Measurements from ENCODE around the gene DDX1. TPM values are rescaled to one million over a fixed set of nuclear protein-coding genes. Genes with fewer than 3 reads are reported as not detected.

DDX1 gene
- total RNA-seq, 1 donor from 2014 or later: 81.3 TPM

DNA sequence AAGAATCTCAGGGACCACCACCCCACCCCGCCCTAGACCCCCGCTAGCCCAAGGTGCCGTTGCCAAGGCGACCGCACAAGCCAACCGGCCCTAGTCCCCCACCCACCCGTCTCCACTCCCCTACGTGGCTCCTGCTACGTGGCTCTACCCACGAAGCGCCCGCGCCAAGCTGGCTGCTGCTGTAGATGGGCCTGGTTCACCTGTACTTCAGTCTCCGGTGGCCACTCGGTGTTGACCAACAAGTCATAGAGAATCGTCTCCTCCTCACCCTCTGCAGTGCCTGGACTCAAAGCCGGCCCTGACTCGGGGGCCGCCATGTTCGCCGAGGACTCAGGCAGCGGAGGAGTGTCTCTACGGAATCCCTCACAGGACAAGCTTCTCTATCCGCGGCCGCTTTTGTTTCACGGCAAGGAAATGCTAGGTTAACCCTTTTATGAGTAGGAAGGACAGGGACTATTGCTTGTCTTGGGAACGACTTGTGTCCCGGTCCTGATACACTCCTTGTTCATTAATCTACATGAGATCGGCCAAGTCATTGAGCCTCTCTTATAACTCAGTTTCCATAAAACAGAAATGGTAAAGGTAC is 30.6 kb upstream of the DDX1 start, which contains the start of gene NBAS:
NBAS (minus strand) TSS at position 347 of the 586 bp plus-strand sequence; CDS start at position 317, 30 bp downstream.
- DNase-seq (ENCODE audit: low read depth) (peak; percentile 78), FAIRE-seq (no peak)
- H3K27me3 ChIP-seq (ENCODE audit: control insufficient read depth, insufficient read depth, low read length): no peaks in the 10 kb centered on the region
- H3K4me3 ChIP-seq (ENCODE audit: low read depth, low read length): peak within 1 kb of the TSS; percentile 75
- TF ChIP-seq, protein P1, sequence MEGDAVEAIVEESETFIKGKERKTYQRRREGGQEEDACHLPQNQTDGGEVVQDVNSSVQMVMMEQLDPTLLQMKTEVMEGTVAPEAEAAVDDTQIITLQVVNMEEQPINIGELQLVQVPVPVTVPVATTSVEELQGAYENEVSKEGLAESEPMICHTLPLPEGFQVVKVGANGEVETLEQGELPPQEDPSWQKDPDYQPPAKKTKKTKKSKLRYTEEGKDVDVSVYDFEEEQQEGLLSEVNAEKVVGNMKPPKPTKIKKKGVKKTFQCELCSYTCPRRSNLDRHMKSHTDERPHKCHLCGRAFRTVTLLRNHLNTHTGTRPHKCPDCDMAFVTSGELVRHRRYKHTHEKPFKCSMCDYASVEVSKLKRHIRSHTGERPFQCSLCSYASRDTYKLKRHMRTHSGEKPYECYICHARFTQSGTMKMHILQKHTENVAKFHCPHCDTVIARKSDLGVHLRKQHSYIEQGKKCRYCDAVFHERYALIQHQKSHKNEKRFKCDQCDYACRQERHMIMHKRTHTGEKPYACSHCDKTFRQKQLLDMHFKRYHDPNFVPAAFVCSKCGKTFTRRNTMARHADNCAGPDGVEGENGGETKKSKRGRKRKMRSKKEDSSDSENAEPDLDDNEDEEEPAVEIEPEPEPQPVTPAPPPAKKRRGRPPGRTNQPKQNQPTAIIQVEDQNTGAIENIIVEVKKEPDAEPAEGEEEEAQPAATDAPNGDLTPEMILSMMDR (IDR thresholded peaks at IDR 0.05; ENCODE audit: insufficient read depth, low read length, severe bottlenecking): no peak
- no peaks in the 10 kb centered on the region for H3K36me3 ChIP-seq (ENCODE audit: control insufficient read depth, insufficient read depth, low read length)

DNA sequence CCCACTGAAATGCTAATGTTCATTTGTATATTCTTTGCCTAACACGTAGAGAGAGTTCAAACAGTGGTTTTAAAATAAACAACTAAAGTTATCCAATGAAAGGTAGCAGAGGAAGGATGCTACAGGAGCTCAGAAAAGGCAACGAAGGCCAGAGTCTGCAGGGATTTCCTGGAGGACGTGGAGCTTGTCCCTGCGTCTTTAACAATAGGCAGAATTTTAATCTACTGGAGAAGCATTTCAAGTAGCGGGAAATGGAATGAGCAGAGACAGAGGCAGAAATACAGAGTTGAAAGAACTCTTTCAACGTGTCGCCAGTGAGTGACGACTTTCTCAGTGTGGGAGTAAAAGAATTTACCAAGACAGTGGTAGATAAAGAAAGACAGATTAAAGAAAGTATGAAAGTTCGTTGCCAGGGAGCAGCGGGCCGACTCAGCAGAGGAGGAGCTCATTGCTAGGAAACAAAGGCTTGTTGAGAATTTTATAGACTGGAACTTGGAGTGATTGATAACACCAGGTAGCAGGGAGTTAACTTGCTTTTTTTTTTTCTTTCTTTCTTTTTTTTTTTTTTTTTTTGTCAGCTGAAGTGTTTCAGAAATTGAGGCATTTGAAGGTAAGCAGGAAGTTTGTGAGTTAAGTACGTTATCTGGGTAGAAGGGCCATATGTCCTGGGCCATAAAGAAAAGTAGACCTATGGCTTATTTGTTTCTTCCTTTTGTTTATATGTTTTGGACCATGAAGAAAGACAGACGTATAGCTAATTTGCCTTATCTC is 29.9 kb upstream of the DDX1 start:
- Histone ChIP-seq H3K27me3 (ENCODE audit: control insufficient read depth, insufficient read depth, low read length) (no peaks in the 10 kb centered on the region), H3K36me3 (ENCODE audit: control insufficient read depth, insufficient read depth, low read length) (no peaks in the 10 kb centered on the region), H3K4me3 (ENCODE audit: low read depth, low read length) (peak overlapping the region; percentile 75)
- TF ChIP-seq, protein P1 (IDR thresholded peaks at IDR 0.05; ENCODE audit: insufficient read depth, low read length, severe bottlenecking): no peak
- no peak for DNase-seq (ENCODE audit: low read depth)
- FAIRE-seq: no peak

DNA sequence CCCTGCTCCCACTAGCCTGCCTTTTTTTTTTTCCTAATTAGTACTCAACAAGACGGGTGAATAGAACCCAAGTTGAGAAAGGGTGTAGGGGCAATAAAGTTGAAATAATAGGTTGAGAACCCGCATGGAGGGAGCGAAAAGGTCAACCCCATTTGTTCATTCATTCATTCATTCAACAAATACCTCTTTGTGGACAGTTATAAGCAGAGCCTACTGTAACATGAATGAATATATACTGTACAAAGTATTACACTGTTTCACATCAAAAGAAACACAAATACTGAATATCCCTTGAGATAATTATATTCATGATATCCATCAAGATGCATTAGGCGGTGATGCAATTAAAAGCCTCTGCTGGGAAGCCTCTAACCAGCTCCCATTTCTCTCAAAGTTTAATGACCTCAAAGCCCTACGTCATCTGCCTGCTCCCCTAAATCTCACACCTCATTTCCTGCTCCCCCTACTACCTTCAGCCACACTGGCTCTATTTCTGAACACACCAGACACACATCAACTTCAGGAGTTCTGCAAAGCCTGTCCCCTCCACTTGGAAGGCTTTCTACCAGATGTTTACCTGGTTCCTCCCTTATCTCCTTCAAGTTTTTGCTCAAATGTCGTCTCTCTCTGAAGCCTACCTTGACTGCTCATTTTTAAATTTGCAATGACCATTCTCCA is 29.2 kb upstream of the DDX1 start:
- no peak for FAIRE-seq
- no peak for DNase-seq (ENCODE audit: low read depth)
- TF ChIP-seq, protein P1 (IDR thresholded peaks at IDR 0.05; ENCODE audit: insufficient read depth, low read length, severe bottlenecking): no peak
- no peaks in the 10 kb centered on the region for H3K27me3 ChIP-seq (ENCODE audit: control insufficient read depth, insufficient read depth, low read length)
- H3K4me3 ChIP-seq (ENCODE audit: low read depth, low read length): no peak overlapping the region
- no peaks in the 10 kb centered on the region for H3K36me3 ChIP-seq (ENCODE audit: control insufficient read depth, insufficient read depth, low read length)

DNA sequence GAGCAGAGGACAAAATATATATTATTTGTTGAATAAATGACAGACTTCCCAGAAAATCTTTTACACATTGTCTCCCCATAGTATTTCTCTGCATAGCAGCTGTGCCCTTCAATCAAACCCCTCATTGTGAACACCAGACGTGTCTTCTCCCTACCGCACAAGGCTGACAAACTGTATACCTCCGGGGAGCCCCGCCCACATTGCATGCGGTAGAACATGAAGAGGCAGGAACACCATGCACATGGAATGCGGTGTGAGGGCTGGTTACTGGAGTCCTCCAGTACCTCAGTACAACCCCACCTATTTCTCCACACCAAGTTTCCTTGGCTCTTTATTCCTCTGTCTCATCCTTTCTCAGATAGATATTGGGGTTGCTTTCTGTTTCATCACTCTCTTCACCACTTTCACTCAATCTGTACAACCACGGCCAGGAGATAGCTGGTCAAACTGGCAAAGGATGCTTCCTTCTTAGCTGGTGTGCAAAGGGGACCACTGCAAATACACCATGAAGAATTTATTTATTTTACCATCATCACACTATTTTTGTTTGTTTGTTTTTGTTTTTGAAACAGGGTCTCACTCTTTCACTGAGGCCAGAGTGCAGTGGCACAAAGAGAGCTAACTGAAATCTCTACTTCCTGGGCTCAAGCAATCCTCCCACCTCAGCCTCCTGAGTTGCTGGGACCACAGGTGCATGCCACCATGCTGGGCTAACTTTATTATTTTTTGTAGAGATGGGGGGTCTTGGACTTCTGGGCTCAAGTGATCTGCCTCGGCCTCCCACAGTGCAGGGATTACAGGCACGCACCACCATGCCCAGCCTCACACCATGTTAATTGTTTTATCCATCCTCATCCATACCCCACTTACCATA is 28.2 kb upstream of the DDX1 start:
- no peak for DNase-seq (ENCODE audit: low read depth)
- no peak for FAIRE-seq

DNA sequence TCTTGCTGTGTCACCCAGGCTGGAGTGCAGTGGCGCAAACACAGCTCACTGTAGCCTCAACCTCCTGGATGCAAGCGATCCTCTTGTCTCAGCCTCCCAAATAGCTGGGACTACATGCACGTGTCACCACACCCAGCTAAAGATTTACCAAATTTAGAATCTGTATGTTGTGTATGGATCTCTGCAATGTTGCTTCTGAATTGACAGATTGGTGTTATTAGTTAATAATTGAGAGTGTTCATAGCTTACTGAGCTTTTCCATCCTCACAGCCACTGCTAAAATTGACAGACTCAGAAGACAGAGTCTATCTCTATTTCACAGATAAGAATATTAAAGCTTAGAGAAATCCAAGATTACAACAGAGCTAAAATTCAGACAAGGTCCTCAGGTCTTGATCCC is 26.3 kb upstream of the DDX1 start:
- Histone ChIP-seq H3K27me3 (ENCODE audit: control insufficient read depth, insufficient read depth, low read length) (no peaks in the 10 kb centered on the region), H3K36me3 (ENCODE audit: control insufficient read depth, insufficient read depth, low read length) (no peaks in the 10 kb centered on the region), H3K4me3 (ENCODE audit: low read depth, low read length) (no peak overlapping the region)
- FAIRE-seq: no peak
- DNase-seq (ENCODE audit: low read depth): no peak
- TF ChIP-seq, protein P1 (IDR thresholded peaks at IDR 0.05; ENCODE audit: insufficient read depth, low read length, severe bottlenecking): no peak

More for the DNA sequence above, 28.2 kb upstream of the DDX1 start:
- no peaks in the 10 kb centered on the region for H3K36me3 ChIP-seq (ENCODE audit: control insufficient read depth, insufficient read depth, low read length)
- no peaks in the 10 kb centered on the region for H3K27me3 ChIP-seq (ENCODE audit: control insufficient read depth, insufficient read depth, low read length)
- TF ChIP-seq, protein P1 (IDR thresholded peaks at IDR 0.05; ENCODE audit: insufficient read depth, low read length, severe bottlenecking): no peak
- no peak overlapping the region for H3K4me3 ChIP-seq (ENCODE audit: low read depth, low read length)
